ENCODE measurements around the gene DLL1.

DLL1 gene

DNA sequence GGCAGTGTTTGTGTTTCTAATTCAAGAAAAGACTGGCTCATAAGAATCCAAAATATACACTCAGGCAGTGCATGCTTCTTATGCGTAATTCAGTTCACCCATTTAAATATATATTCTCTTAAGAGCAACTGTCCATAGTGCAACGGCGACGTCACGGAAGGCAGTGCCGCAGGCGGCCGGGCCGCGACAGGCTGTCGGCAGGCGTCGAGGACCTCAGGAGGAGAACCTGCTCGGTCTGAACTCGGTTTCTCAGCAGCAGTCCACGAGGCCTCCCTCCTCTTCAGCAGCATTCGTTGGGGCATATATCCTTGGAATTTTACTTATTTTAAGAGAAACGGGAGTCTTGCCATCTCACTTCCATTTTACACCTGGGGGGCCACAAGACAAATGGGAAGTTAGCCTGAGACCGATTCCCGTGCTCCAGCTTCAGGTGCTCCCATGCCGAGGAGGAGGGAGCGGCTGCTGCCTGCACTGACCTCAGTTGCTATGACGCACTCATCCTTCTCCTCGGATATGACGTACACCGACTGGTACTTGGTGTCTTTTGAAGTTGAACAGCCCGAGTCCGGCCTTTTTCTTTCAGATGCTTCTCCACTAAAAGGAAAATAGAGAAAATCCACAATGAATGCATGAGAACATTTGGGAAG lies 8.2 kb downstream of the DLL1 start:
- DNase-seq: no peak

DNA sequence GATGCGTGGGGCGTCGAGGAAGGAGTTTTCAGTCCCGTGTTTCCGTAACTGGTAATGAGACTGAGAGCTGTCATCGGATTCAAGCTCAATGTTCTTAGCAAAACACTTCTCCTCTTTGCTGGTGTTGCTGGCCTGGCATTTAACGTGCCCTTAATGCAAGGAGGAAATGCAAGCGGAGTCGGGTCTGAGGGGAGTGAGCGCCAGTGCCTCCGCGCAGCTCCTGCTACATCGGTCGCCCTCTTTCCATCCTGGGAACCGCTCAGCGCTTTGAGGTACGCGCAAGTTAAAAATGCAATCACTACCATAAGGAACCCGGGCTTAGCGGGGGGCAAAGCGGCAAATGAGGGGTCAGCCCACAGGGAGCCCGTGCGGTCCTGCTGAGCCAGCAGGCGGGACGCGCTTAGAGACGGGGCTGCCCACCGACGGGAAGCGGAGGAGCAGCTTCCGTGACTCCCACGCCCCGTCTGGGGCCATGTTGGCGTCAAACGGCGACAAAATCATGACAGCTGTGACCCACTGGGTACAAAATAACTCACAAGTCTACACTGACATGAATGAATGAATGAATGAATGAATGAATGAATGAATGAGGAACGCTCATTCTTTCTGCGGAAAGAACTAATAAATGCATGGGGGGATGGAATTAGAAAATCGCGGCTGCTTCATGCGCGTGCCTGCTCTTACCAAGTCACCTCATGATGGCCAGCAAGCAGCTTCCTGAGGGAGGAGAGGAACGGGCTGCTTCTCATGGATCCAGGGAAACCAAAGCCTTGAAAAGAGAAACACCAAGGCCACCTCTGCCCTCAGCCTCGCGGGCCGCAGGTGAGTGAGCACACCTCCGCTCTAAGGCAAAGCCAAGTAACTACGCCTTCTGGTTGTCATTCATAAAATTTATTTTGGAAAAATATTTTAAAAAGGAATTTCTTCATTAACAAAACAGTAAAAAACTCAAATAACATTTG lies 9.3 kb downstream of the DLL1 start:
- no peak for DNase-seq

DNA sequence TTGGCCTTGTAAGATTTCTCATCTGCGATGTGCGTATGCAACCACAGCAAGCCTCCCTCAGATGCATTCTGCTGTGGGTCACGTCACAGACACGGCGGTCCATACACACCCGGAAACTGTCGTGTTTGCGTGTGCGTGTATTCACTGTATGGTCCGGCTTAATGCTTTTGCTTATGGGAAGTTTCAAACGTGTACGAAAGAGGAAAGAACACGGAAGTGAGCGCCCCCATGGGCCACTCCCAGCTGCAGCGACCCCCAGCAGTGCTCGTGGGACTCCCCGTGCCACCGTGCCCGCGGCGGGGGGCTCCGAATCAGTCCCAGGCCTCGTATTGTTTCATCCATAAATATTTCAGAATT lies 10.2 kb downstream of the DLL1 start:
- DNase-seq: no peak

DNA sequence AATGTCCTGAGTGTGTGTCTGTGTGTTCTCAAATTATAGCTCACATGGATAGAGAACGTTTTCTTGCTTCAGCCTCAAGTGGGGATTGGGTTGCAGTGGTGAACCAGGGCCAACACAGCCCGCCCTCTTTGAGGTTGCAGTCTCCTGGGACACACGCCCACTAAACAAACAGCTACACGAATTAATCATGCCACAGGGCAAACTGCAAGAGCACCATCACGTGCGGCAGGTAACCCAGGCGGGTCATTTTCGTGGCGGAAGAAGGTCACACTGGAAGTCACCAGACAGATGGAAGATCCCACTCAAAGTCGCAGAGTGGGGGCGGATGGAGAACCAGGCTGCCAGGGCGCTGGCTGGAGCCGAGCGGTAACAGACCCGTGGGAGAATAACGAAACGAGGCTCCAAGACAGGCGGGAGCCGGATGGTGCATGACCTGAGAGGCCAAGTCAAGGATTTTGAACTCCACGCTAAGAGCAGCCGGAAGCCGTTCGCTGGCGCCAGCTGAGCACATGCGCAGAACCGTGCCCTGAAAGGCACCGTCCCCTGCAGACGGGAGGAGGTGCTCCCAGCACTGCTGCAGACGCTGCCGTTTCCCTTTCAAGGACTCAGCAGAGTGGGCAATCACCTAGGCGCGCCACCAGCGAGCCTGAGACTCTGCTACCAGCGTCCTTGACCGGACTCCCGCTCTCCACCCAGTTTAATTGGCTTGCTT lies 10.7 kb downstream of the DLL1 start:
- no peak for DNase-seq

DNA sequence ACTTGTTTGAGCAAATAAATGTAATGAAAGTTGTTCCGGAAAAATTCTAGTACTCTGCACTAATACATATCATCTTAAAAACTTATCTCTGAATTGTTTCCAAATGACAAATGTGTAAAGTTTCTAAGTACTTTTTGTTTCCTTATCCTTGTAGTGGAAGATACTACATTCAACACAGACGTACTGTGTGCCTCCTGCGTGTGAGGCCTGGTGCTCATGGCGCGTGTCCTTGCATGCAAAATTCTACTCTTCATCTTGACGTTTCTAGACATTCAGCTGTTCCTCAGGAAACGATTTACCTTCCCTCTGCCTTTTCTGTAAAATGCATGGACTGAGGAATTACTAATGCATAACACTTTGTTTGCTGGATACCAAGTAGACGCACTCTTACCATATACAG lies 11.5 kb downstream of the DLL1 start:
- DNase-seq: no peak

DNA sequence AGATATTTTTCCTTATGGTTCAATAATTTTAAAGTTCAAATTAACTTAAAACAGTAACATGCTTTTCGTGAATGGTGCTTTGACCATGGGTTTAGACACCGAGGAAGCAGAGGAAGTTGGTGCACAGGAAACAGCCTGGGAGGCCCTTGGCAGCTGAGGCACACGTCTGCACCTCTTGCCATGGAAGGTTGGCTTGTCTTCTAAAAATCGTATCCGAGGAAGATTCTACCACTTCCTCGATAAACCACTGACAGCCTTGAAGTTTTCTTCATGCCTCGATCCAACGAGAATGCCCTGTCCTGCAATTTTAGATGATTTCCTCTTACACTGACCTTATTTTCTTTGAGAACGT lies 12.2 kb downstream of the DLL1 start:
- no peak for DNase-seq

DNA sequence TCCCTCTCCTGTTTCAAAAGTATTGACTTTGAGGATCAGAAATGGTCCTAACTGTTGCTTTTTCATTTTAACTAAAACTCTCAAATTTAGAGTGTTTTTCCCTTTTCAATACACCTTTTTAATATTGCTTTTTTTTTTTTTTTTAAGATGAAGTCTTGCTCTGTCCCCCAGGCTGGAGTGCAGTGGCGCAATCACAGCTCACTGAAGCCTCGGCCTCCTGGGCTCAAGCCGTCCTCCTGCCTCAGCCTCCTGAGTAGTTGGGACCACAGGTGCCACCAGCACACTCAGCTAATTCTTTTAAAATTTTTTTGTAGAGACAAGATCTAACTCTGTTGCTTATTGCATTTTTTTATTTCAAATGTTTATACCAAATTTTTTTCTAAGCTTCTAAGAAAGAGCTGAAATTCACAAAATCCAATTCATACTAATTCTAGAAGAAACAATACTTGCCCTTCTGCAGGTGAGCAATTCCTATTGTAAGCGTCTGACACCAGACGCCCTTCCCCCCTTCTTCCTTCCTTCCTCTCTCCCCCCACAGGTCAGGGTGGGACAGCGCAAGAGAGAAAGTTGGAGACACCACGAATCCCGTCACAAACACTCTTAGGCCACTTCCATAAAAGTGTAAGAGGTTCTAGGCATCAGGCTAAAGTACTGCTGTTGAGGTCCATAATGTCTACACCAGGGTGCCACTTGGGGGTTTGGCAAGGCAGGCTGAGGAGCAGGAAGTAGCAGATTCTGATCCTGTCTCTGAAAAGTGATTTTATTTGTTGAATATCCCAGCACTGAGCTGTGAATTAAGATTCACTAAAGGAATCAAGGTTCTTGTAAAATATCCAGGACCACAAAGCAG lies 12.8 kb downstream of the DLL1 start:
- DNase-seq: no peak

DNA sequence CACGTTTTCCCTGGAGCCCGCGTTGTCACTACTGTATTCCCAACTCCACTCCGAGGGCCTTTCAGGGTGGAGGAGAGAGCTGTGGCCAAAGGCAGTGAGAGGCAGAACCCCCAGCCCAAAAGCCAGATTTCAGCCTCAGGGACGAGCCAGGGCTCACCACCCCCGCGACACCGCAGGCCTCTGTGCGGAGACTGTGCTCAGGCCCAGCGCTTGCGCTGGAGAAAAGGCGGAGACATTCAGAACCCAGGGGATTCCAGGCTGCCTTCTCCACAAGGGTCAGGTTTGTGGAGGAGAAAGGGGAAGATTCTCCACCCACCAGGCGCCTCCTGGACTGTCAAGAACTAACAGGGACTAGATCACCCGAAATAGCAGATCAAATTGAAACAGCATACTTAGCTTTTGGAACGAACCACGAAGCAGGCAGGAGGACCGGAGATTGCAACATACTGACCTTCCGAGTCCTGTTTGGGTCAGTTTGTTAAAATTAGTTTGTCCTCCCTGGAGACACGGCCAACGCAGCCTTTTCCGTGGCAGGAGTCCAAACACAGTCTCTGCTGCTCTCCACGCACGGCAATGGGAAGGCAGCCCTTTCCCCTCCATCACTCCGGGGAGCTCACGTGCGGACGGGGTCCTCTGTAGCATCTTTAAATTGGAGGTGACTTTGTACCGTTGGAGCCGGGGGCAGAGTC lies 14.4 kb downstream of the DLL1 start:
- DNase-seq: no peak

DNA sequence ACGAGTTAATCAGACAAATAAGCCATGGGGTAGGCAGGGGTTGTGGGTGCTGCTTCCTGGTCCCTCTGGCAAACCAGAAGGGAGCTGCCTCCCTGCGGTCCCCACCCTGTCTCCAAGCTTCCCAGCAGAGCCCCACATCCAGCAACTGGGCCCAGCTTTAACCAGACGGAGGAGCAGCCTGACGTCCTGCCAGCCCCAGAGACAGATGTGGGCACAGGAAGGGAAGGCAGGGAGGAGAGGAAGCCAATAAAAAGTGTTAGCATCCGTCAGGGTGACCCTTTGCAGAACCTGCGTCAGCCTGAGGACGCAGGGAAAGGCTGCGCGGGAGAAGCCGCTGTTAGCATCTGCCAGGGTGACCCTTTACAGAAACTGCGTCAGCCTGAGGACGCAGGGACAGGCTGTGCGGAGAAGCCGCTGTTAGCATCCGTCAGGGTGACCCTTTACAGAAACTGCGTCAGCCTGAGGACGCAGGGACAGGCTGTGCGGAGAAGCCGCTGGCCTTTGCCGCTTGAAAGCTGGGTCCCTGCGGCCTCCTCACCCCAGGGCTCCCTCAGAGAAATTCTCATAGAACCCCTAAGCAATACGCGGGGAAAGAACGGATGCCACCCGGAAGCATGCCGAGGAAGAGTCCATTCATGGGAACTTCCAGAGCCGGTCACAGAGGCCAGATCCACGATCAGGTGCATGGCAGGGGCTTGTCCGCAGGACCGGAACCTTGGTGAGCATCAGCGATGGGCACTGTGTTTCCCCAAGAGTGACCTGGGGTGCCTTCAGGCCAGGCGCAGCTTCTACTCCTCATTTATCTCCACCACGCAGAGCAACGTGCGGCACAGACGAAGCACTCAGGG lies 15.9 kb downstream of the DLL1 start:
- DNase-seq: no peak

DNA sequence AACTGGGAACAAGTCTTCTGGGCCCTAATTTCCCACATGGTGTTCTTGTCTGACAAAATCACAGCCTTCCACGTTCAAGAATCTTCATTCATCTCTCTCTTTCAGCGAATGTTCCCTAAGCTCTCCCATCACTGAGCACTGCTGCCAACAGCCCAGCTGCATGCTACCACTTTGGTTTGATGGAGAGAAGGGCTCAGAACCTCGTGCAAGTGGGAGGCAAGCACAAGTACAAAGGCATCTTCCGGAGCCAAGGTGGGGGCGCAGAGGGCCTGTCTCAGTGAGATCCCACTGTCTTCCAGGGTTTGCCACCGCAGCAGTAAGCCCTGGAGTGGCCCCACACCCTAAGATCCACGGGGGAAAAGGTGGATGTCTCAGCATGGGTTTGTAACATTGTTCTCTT lies 17.2 kb downstream of the DLL1 start:
- DNase-seq: no peak

DNA sequence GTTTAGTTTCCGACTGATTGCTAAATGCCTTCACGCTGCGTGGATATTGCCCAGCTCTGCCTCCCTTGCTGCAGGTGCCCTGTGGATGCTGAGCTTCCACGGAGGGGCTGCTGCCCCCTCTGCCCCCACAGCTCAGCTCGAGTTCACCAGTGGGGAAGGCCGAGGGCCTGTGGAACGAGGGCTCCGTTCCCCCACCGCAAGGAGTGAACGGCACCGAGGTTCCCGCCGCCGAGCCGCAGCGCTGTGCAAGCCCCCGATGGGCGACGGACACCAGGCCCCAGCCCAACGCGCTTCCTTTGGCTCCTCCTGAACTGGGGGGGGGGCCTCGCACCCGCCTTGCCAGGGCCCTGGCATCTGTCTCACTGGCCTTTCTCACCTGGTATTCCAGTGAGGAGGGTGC lies 17.7 kb downstream of the DLL1 start:
- DNase-seq: no peak

DNA sequence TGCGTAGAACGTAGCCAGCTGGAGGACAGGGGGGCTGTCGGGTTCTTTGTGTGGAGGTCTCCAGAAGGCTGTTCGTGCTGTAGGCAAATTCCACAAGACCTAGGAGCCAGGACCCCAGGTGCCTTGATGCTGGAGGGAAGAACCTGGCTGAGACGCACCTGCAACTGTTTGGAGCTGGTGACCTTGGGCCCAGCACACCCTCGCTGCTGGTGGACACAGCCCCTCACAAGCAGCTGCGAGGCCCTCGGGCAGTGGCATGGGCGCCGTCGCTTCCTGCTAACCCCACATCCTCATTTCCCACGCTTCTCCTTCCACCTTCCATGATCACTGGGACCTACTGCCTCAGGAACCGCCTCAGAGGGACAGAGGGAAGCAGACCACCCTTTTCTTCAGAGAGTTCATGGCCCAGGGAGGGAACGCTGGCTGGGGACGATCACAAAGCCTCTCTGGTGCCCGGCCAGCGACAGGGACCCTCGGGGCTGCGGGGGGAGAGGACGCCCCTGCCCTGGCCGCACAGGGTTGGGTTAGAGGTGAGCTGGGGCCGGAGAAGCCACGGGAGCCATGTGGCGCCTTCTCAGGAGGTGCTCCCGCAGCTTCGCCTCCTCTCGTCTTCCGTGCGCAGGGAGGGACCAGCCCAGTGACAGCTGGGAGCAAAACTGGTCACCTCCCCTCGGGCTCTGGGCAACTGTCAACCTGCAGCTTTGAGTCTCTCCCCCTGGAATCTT lies 18.4 kb downstream of the DLL1 start:
- DNase-seq: no peak

DNA sequence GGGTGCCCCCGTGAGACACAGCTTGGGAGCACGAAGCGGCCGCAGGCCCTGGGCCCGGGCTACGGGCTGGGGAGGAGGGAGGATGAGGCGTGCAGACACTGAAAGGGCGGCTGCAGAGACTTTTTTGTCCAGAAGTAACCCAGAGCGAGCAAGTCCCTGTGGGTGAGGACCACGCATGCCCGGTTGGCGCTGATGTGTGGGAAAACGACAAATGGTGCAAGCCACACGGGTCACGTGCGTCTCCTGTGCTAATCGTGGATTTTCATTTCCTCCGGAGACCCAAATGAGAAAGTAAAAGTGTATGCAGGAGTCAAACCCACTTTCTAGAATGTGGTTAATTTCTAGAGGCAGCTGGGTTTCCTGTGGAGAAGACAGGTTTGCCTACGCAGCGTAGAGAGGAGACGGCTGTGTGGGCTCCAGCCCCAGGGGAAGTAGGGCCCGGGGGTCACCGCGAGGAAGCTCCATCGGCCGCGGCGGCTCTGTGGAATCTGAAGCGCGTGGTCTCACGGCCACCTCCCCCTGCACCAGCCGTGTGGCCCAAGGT lies 19.0 kb downstream of the DLL1 start:
- DNase-seq: no peak

DNA sequence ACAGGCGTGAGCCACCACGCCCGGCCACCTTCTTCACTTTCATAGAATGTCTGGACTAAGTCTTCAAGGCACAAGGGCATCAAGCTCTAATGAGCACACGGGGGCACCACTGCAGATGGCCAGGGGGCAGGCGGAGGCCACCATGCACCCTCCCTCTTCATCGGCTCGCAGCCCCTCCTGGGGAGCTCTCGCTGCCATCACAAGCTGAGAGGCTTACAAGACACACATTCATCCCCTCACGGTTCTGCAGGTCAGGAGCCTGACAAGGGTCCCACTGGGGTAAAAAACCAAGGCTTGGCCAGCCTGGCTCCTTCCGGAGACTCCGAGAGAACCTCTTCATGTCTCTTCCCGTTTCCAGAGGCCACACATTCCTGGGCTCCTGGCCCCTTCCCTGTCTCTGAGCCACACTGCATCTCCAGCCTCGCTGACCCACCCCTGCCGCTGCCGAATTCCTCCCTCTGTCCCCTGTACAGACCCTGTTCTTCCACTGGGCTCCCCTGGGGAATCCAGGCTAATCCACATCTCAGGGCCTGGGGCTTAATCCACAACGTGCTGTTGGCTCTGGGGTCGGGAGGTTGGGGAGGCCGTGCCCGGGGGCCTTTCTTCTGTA lies 19.8 kb downstream of the DLL1 start:
- no peak for DNase-seq

DNA sequence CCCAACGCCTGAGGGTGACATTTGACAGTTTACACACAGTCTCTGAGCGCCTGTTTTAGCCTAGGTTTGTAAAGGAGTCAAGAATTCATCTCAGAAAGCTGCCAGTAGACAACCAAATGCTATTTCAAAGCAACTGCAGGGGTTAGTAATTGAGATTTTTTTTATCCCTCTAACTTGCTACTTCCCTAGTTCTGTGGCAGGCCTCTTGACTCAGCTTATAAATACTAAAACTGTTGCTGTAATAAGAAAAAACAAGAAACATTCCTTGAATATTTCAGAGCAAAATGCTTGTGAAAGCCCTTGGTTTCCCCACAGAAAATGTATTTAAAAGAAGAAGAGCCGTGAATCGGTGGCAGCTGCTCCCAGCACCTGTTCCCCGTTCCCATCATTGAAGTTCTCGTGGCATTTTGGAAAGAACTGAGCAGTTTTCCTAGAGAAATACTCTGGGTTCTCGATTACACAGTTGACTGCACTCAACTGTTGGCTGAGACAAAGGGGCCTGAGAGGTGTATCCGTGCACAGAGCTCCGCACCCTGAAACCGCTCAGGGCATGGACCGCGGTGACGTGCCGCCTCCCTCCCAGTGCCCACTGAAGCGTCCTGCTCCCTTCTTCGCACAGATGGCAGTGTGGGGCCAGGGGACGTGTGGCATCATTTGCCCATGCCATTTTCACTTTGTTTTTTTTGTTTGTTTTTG lies 20.9 kb downstream of the DLL1 start:
- DNase-seq: no peak

DNA sequence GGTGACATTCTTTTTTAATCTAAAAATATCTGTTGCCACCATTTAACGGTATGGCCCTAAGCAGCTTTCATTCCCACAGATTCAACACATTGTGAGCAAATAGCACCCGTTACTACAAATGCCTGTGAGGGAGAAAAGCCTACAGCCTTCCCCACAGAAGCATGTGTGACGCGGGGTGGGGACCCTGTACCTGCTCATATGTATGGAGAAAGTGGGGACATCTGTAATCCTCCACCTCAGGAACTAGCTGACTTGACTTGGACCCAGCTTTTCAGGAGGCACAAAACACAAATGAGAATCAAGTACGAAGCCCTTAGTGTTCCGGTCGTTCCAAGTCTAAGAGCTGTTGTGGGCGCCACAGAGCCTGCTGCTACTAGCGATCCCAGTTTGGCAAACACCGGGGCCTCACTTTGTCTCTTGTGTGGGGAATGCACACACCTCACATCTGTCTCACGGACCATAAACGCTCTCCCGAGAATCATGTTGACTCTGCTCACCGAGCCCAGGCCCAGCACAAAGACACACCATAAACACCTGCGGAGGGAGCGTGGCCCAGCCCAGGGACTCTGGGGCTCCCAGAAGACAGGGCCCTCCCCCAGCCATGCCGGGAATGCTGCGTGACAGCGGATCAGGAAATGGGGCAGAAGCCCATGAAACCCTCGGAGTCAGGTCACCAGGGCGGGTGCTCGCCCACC lies 21.6 kb downstream of the DLL1 start:
- no peak for DNase-seq

DNA sequence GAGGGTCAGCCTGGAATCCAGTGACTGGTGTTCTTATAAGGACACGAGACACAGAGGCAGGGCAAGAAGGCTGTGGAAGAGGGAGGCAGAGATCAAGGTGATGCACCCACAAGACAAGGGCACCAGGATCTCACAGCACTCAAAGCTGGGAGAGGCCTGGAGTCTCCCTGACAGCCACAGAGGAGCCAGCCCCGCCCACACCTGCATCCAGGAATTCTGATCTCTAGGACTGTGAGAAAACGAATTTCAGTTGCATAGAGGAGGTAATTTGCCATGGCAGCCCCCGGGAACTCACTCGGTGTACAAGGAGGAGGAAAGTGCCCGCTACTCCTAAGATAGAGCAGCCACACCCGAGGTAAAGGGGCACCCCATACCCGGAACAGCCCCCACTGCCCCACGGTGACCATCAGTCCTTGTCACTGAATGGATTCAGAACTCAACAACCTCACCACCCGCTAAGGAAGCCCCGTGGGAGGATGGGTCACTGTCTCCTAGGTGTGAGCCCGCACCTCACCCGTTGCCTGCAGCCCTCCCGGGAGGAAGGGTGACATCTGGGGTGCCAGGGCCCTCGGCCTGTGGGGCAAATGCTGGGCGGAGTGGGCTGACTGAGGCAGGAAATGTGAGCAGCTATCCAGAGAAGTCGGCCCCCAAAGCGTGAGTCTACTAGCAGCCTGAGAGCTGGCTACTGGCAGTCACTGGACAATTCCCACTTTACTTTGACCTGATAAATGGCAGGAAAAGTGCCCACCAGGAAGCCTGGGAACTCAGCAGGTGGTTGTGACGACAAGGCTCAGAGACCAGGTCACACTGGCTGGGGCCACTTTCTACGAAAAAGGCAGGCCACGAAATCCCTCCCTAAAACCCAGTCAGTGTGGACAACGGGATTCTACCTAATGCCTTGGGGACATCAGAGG lies 22.4 kb downstream of the DLL1 start:
- no peak for DNase-seq

DNA sequence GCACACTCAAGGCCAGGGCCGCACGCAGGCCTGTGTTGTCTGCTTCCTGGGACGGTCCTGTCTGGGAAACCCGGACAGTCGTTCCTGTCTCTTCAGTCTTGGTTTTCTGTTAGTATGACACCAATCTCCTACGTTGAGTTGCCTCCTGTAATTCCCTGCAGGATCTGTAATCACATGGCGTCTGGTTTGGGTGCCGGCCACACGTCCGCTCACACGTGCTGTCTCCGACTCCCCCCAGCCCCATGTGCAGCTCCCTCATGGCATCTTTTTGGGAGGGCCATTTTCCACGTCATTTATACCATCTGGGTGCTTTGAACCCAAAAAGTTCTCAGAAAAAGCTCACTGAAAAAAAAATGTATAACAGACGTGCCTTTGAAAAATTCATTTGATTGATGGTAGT lies 23.2 kb downstream of the DLL1 start:
- DNase-seq: no peak

All from SIG-M5 (cell line).